Measurements from ENCODE around the gene MACROD2. TPM values are rescaled to one million over a fixed set of nuclear protein-coding genes. Genes with fewer than 3 reads are reported as not detected.

The MACROD2 gene
- total RNA-seq, 4 donors from 2014 or later, result 4.6 to 33.0 (median 8.3) TPM

GRCh38 chr20:15756002-15756753, 1760.9 kb downstream of the MACROD2 start:
- in situ Hi-C loops (cut with MboI; ENCODE audit: low pct_ligation_motif_present in 1 of 4, low pct_unique_long_range_greater_than_20kb in 1 of 4, low sequenced_read_pairs in 3 of 4), result no loop called here
- no peak for TF ChIP-seq POLR2A (IDR thresholded peaks at IDR 0.05)
- no peak for TF ChIP-seq POLR2AphosphoS5 (IDR thresholded peaks at IDR 0.05)
- TF ChIP-seq EP300 (IDR thresholded peaks at IDR 0.05; ENCODE audit: low read depth), result no peak
- TF ChIP-seq, protein P1, sequence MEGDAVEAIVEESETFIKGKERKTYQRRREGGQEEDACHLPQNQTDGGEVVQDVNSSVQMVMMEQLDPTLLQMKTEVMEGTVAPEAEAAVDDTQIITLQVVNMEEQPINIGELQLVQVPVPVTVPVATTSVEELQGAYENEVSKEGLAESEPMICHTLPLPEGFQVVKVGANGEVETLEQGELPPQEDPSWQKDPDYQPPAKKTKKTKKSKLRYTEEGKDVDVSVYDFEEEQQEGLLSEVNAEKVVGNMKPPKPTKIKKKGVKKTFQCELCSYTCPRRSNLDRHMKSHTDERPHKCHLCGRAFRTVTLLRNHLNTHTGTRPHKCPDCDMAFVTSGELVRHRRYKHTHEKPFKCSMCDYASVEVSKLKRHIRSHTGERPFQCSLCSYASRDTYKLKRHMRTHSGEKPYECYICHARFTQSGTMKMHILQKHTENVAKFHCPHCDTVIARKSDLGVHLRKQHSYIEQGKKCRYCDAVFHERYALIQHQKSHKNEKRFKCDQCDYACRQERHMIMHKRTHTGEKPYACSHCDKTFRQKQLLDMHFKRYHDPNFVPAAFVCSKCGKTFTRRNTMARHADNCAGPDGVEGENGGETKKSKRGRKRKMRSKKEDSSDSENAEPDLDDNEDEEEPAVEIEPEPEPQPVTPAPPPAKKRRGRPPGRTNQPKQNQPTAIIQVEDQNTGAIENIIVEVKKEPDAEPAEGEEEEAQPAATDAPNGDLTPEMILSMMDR (IDR thresholded peaks at IDR 0.05), result no peak
- Histone ChIP-seq H3K27ac (no peak overlapping the region), H3K4me3 (no peak overlapping the region), H3K9me3 (no peaks in the 10 kb centered on the region), H3K27me3 (no peaks in the 10 kb centered on the region), H3K4me1 (peaks cover 0 to 9% (median 6%) of the 10 kb centered on the region in 4 donors), H3K36me3 (no peaks in the 10 kb centered on the region)
- no peak for DNase-seq
- intact Hi-C loops (cut with DNase I; ENCODE audit: low total_unique reads), result no loop called here
- WGBS, 2 donors (ENCODE audit: low coverage in 1 of 2), result 69 to 70% methylated on average over 3 of the region's 3 CpGs

DNA sequence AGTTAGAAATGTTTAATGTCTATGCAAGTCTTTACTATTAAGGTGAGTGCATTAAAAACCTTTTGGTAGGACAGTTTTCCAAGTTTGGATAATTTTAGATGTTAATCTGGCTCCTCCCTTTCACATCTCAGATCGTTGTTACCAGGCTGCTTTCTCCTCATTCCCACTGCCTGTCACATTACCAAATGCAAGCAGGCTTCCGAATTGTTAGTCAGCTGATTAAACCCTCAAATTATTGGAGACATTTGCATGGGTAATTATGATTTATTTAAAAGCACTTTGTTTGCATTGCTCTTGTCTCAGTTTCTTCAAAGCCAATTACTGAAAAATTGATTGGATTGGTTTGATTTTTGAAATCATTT, 1761.4 kb downstream of the MACROD2 start:
- Histone ChIP-seq H3K9me3 (no peaks in the 10 kb centered on the region), H3K4me1 (peaks cover 0 to 9% (median 6%) of the 10 kb centered on the region in 4 donors), H3K27me3 (no peaks in the 10 kb centered on the region), H3K27ac (no peak overlapping the region), H3K4me3 (no peak overlapping the region), H3K36me3 (no peaks in the 10 kb centered on the region)
- in situ Hi-C loops (cut with MboI; ENCODE audit: low pct_ligation_motif_present in 1 of 4, low pct_unique_long_range_greater_than_20kb in 1 of 4, low sequenced_read_pairs in 3 of 4), result no loop called here
- DNase-seq, result no peak
- intact Hi-C loops (cut with DNase I; ENCODE audit: low total_unique reads), result no loop called here
- WGBS, 2 donors (ENCODE audit: low coverage in 1 of 2), result 45 to 57% methylated on average over 2 of the region's 2 CpGs
- TF ChIP-seq POLR2A (IDR thresholded peaks at IDR 0.05), result no peak
- no peak for TF ChIP-seq POLR2AphosphoS5 (IDR thresholded peaks at IDR 0.05)

GRCh38 chr20:15759594-15759993, 1764.3 kb downstream of the MACROD2 start:
- Histone ChIP-seq H3K27me3 (no peaks in the 10 kb centered on the region), H3K4me3 (no peak overlapping the region), H3K27ac (no peak overlapping the region), H3K4me1 (peaks cover 0 to 9% (median 6%) of the 10 kb centered on the region in 4 donors), H3K9me3 (no peaks in the 10 kb centered on the region), H3K36me3 (no peaks in the 10 kb centered on the region)
- in situ Hi-C loops (cut with MboI; ENCODE audit: low pct_ligation_motif_present in 1 of 4, low pct_unique_long_range_greater_than_20kb in 1 of 4, low sequenced_read_pairs in 3 of 4) (no loop called here), intact Hi-C loops (cut with DNase I; ENCODE audit: low total_unique reads) (no loop called here)
- WGBS, 2 donors (ENCODE audit: low coverage in 1 of 2), result 48 to 51% methylated on average over 5 to 6 of the region's 6 CpGs
- peak in 2 of 3 donors; percentile 56 to 65 for TF ChIP-seq POLR2AphosphoS5 (IDR thresholded peaks at IDR 0.05)
- TF ChIP-seq, protein P1 (IDR thresholded peaks at IDR 0.05), result no peak
- no peak for DNase-seq

DNA sequence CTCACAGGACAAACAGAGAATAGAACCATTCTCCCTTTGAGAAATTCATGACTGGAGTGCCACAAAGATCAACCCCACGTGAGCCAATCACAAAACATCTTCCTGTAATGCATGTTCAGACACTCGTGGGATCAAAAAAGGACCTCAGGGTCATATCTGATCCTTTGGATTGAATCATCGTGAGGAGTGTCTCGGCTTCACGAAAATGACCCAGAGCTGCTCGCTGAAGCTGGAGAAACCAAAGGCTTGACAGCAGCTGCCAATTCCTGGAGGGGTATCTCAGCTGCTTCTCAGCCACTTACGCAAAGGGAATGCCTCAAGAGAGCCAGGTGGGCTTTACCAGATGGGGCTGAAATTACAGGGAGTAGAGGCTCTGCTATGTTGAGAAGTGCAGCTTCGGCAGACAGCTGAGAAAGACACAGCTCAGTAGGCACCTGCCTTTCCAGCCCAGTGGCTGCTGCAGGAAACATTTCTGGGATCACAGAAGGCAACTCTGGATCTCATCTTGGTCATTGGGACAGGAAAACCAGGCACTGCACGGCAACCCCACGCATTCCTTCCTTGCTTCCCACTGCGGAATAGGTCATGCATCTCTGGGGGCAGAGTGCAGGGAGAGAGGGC, 1764.8 kb downstream of the MACROD2 start:
- intact Hi-C loops (cut with DNase I; ENCODE audit: low total_unique reads) (no loop called here), in situ Hi-C loops (cut with MboI; ENCODE audit: low pct_ligation_motif_present in 1 of 4, low pct_unique_long_range_greater_than_20kb in 1 of 4, low sequenced_read_pairs in 3 of 4) (no loop called here)
- H3K27ac ChIP-seq, result no peak overlapping the region
- no peak overlapping the region for H3K4me3 ChIP-seq
- no peak for DNase-seq
- no peaks in the 10 kb centered on the region for H3K9me3 ChIP-seq
- TF ChIP-seq POLR2AphosphoS5 (IDR thresholded peaks at IDR 0.05) (no peak), EP300 (IDR thresholded peaks at IDR 0.05; ENCODE audit: low read depth) (no peak), POLR2A (IDR thresholded peaks at IDR 0.05) (no peak)
- TF ChIP-seq, protein P1 (IDR thresholded peaks at IDR 0.05), result no peak
- WGBS, 2 donors (ENCODE audit: low coverage in 1 of 2), result 69% methylated on average over 8 to 11 of the region's 11 CpGs
- H3K27me3 ChIP-seq, result no peaks in the 10 kb centered on the region
- peaks cover 0 to 9% (median 6%) of the 10 kb centered on the region in 4 donors for H3K4me1 ChIP-seq
- no peaks in the 10 kb centered on the region for H3K36me3 ChIP-seq
